MM.1S (cell line): ENCODE results near the gene LINC00305.

ENCODE experiments used
- DNase-seq: peaks from one replicate; pipeline ENCODE4 v3.0.0-alpha.2; 2015
- H2AFZ ChIP-seq: fragments of 300-600 bp; sonication (generic); 2 replicates; pipeline ENCODE4 v1.6.0; 2016; ENCODE audit warnings: antibody characterized with exemption, low read length
- H3F3A ChIP-seq: fragments of 300-600 bp; sonication (generic); 2 replicates; pipeline ENCODE4 v1.6.1; 2016; ENCODE audit warnings: mild to moderate bottlenecking, antibody characterized with exemption, low read length, moderate library complexity, mixed read lengths; ENCODE audit not compliant: insufficient read depth
- H3K27ac ChIP-seq: fragments of 300-600 bp; sonication (generic); 2 replicates; pipeline ENCODE4 v1.5.1; 2016; ENCODE audit warnings: mild to moderate bottlenecking, low read length
- H3K27me3 ChIP-seq: fragments of 300-600 bp; sonication (generic); replicated peaks from 2 replicates; pipeline ENCODE4 v1.6.0; 2016; ENCODE audit warnings: low read length; ENCODE audit not compliant: insufficient read depth
- H3K36me3 ChIP-seq: fragments of 300-600 bp; sonication (generic); replicated peaks from 2 replicates; pipeline ENCODE4 v1.6.1; 2016; ENCODE audit warnings: mild to moderate bottlenecking, low read length, mixed read lengths; ENCODE audit not compliant: insufficient read depth
- H3K4me1 ChIP-seq: fragments of 300-600 bp; sonication (generic); 2 replicates; pipeline ENCODE4 v1.6.1; 2016; ENCODE audit warnings: low read length, mixed read lengths
- H3K4me2 ChIP-seq: fragments of 300-600 bp; sonication (generic); 2 replicates; pipeline ENCODE4 v1.6.0; 2016; ENCODE audit warnings: low read depth, low read length
- H3K4me3 ChIP-seq: fragments of 300-600 bp; sonication (generic); 2 replicates; pipeline ENCODE4 v1.5.1; 2016; ENCODE audit warnings: low read length, mixed read lengths
- H3K79me2 ChIP-seq: fragments of 300-600 bp; sonication (generic); 2 replicates; pipeline ENCODE4 v1.6.1; 2016; ENCODE audit warnings: mixed run types, low read length, mixed read lengths
- H3K9ac ChIP-seq: fragments of 300-600 bp; sonication (generic); 2 replicates; pipeline ENCODE4 v1.6.1; 2016; ENCODE audit warnings: low read length, mixed read lengths
- H3K9me2 ChIP-seq: fragments of 300-600 bp; sonication (generic); replicated peaks from 2 replicates; pipeline ENCODE4 v1.6.1; 2016; ENCODE audit warnings: mild to moderate bottlenecking, low read length, mixed read lengths; ENCODE audit not compliant: insufficient read depth
- H3K9me3 ChIP-seq: fragments of 300-600 bp; sonication (generic); replicated peaks from 2 replicates; pipeline ENCODE4 v1.6.1; 2016; ENCODE audit warnings: mild to moderate bottlenecking, low read length, mixed read lengths; ENCODE audit not compliant: insufficient read depth
- H4K20me1 ChIP-seq: fragments of 300-600 bp; sonication (generic); 2 replicates; pipeline ENCODE4 v1.6.1; 2016; ENCODE audit warnings: mild to moderate bottlenecking, low read length, moderate library complexity, mixed read lengths; ENCODE audit not compliant: insufficient read depth
- CTCF ChIP-seq: fragments of 300-600 bp; sonication (generic); IDR thresholded peaks from 2 replicates; pipeline ENCODE4 v1.5.1; 2016; ENCODE audit warnings: antibody characterized with exemption, low read length, mixed read lengths
- EZH2 ChIP-seq: fragments of 300-600 bp; sonication (generic); optimal IDR thresholded peaks from 2 replicates; pipeline ENCODE3; 2017; ENCODE audit warnings: low read depth, mild to moderate bottlenecking, antibody characterized with exemption, low read length, mixed read lengths
- EZH2phosphoT487 ChIP-seq: fragments of 300-600 bp; sonication (generic); IDR thresholded peaks from 2 replicates; pipeline ENCODE4 v1.6.1; 2018; ENCODE audit warnings: antibody characterized with exemption, low read length

LINC00305 gene

DNA sequence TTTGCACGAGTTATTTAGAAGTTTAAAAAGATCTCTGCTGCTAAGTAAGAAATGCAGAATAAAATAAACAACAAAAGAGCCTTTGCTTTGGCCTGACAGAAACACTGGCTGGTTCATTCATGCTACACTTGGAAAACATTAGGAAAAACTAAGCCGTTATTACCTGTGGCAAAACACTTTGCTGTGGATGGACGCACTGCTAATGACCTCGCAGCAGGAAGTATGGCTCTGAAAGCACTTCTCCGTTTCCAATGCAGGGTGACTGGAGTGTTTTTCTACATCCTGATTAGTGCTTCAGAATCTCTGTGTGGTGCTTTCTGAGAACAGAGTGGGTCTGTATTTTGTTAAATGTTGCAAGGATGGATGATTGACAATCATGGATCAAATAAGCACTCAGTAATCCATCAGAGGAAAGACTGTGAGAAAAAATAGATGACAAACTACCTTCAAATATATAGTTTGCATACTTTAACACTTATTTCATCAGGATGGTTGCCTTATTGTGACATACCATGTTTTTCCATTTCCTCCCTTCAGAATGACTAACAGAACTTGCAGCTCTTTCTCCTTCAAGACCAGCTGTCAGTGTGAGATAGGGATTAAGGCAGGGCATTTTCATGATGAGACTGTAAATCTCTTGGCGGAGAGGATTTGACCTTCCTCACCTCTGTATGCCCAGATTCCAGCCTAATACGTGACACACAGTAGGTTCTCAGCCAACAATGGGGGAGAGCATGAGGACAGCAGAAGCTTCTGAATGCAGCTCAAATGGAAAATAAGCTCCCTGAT is 38.0 kb downstream of the LINC00305 start:
- no peak overlapping the region for H3K9ac ChIP-seq
- no peaks in the 10 kb centered on the region for H3K4me1 ChIP-seq
- no peaks in the 10 kb centered on the region for H3K36me3 ChIP-seq
- H3K79me2 ChIP-seq, result no peaks in the 10 kb centered on the region
- H3K9me3 ChIP-seq, result no peaks in the 10 kb centered on the region
- H2AFZ ChIP-seq, result no peak overlapping the region
- H3K4me3 ChIP-seq, result no peak overlapping the region
- no peak for TF ChIP-seq EZH2
- no peak for TF ChIP-seq EZH2phosphoT487
- TF ChIP-seq CTCF, result no peak
- no peaks in the 10 kb centered on the region for H3K27me3 ChIP-seq
- no peak overlapping the region for H3K4me2 ChIP-seq
- no peak for DNase-seq
- no peak overlapping the region for H3K27ac ChIP-seq
- no peaks in the 10 kb centered on the region for H3F3A ChIP-seq
- no peaks in the 10 kb centered on the region for H3K9me2 ChIP-seq
- H4K20me1 ChIP-seq, result no peaks in the 10 kb centered on the region

DNA sequence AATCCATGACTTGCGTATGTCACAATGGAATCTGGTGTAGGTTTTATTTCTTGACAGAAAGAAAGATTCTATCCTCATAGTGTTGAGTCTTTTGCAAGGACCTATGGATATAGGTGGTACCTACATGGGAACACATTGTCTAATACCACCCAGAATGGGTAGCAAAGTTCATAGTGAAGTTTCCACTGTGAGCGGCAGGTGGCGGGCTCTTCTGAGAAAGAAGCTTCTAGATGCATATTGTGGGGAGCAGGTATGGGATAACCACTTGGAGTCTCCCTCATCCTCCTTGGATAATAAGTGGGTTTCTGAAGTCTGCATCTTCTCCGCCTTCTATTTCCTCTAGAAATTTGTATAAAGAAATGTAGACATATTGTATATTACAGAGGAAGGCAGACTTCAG is 44.9 kb downstream of the LINC00305 start:
- Histone ChIP-seq H3K36me3 (no peaks in the 10 kb centered on the region), H3K9me2 (no peaks in the 10 kb centered on the region), H3K9ac (no peak overlapping the region), H3K9me3 (no peaks in the 10 kb centered on the region), H3K4me1 (peaks cover 17% of the 10 kb centered on the region; the same call in 1 of the 2 replicates), H2AFZ (no peak overlapping the region), H3K4me3 (no peak overlapping the region), H3K79me2 (no peaks in the 10 kb centered on the region), H3F3A (no peaks in the 10 kb centered on the region), H3K27me3 (no peaks in the 10 kb centered on the region), H4K20me1 (no peaks in the 10 kb centered on the region), H3K27ac (no peak overlapping the region), H3K4me2 (no peak overlapping the region)
- no peak for DNase-seq
- TF ChIP-seq EZH2 (no peak), EZH2phosphoT487 (no peak), CTCF (no peak)

GRCh38 chr18:64100116-64100922 is 48.6 kb downstream of the LINC00305 start:
- TF ChIP-seq EZH2phosphoT487 (no peak), CTCF (no peak), EZH2 (no peak)
- no peaks in the 10 kb centered on the region for H4K20me1 ChIP-seq
- H3K4me1 ChIP-seq, result peaks cover 23% of the 10 kb centered on the region; the same call in 1 of the 2 replicates
- no peaks in the 10 kb centered on the region for H3K9me2 ChIP-seq
- no peaks in the 10 kb centered on the region for H3K27me3 ChIP-seq
- H3K4me2 ChIP-seq, result no peak overlapping the region
- peak; percentile 20 for DNase-seq
- H3F3A ChIP-seq, result no peaks in the 10 kb centered on the region
- no peaks in the 10 kb centered on the region for H3K79me2 ChIP-seq
- no peak overlapping the region for H3K27ac ChIP-seq
- H3K9me3 ChIP-seq, result no peaks in the 10 kb centered on the region
- H3K9ac ChIP-seq, result no peak overlapping the region
- H2AFZ ChIP-seq, result no peak overlapping the region
- H3K4me3 ChIP-seq, result no peak overlapping the region
- H3K36me3 ChIP-seq, result no peaks in the 10 kb centered on the region
